Activated CD4-positive, alpha-beta T cell treated with anti-CD3 and anti-CD28 coated beads for 1 hour (primary cell): ENCODE data around the gene FLRT1.

Experiments used
- DNase-seq: peaks from one replicate; pipeline ENCODE4 v3.0.0-alpha.2; 2020

Gene FLRT1

DNA sequence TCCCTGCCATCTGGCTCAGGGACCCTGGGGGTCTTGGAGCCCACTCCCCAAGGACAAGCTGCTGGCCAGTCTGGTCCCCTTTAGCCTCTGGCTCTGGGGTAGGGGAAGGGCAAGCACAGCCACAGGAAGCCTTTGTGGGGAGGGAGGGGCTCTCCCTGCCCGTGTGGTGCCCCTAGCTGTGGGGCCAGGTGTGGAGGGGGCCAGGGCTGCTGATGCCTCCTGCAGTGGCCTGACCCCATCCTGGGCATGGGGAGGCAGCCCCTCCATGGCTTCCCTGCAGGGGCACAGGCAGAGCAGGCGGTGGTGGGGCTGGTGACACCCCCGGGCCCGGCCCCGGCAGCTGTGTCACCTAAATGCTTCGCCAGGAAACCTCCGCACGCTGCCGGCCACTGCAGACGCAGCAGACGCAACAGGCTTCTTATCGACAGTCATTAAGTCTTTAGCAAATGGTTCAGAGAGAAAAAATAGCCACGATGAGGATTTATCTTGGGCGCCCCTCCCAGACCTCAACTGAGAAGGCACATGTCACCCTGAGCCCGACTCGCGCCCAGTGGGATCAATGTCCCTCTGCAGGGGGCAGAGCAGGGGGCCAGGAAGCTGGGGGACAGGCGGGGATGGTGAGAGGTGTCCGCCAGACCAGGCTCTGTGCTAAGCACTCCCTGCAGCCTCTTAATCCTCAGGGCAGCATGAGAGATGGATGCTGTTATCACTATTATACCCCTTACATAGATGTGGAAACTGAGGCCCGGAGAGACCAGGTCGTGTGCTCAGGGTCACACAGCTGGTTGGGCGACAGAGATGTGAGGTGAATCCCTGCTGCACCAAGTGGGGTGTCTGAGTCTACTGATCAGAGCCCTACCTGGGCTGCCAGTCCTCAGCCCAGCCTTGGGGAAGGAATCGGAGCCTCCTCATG, 33.9 kb downstream of the FLRT1 start:
- DNase-seq = no peak

DNA sequence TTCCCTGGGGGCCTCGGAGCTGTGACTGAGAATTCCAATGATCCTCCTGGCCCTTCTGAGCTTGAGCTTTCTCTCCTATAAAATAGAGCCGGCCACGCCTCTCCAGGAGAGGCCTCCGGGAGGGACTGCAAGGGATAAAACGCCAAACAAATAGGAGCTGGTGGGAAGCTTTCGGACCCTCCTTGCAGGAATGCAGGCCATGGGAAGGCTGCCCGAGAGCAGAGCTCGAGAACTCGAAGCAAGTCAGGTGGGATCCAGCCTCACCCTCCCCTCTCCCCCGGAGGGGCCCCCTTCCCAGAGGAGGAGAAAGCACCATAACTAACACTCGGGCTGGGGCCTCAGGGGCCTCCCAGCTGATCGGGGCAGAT, 34.6 kb downstream of the FLRT1 start:
- no peak for DNase-seq

GRCh38 chr11:64071849-64072248, 36.1 kb downstream of the FLRT1 start:
- DNase-seq = no peak

- no peak for DNase-seq
These were observed 36.7 kb downstream of the FLRT1 start for GRCh38 chr11:64072403-64072802.

GRCh38 chr11:64072871-64073270, 37.1 kb downstream of the FLRT1 start:
- no peak for DNase-seq

DNA sequence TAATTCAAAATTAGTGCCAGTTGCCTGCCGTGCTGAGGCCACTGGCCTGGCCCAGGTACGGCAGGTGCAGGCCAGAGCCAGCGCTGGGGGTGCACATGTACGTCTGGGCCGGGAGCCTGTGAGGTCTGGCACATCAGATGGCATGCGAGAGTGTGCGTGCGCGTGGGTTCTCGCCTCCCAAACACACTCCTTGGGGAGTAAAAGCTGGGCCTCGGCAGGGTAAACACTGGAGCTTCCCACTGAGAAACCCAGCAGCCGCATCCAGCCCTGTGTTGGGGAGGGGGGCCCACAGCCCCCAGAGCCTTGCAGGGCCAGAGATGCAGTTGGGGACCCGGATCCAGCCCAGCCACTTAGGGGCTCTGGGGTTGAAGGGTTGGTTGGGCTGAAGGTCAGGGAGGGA, 37.8 kb downstream of the FLRT1 start:
- no peak for DNase-seq

DNA sequence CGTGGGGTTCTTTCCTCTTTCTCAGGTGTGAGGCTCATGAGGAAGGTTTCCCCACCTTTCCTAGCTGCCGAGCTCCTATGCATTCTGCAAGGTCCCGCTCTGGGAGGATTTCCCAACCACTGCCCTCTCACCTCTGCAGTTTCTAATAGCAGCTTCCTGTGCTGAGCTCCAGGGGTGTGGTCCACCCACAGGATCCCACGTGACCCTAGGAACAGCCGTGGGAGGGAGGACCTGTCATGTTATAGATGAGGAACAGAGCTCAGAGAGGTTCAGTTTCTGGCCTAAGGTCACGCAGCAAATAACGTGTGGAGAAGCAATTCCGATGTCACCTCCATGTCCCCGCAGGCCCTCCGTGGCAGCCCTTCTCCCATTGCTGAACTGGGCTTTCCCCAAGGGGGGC, 38.5 kb downstream of the FLRT1 start:
- DNase-seq = no peak

DNA sequence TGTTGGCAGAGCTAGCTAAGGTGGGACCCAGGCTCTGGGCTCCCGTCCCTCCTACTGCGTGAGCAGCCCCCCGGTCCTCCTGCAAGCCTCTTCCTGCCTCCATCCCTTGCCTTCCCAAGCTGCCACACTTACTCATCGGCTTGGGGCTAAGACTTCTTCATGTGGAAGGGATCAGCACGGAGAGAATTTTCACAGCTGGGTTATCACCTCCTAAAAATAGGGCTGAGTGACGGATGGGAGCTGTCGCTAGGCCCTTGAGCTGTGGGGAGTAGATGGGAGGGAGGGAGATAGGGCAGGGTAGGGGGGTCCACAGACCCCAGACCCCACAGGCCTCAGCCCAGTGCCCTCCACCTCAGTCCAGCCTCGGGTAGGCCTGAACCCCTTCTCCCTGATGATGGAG, 41.0 kb downstream of the FLRT1 start:
- DNase-seq = no peak

DNA sequence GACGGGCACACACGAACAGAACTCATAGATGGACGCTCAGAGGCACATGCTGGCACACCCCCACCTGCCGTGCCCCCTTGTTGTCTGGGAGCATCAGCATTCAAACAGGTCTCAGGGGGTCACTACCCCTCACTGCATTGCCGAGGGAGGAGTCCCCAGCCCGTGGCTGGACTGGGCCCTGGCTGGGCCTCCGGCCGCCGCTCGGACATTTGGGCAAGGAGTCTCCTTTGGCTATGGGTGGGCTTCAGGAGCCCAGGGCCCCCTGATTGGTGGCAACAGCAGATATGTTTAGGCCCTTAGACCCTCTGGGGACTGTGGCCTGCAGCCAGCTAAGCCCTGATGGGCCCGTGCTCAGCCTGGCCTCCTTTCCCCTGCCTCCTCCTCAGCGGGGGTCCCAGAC, 41.9 kb downstream of the FLRT1 start:
- DNase-seq = no peak

- DNase-seq = no peak
These were observed 42.6 kb downstream of the FLRT1 start for GRCh38 chr11:64078284-64078683.

DNA sequence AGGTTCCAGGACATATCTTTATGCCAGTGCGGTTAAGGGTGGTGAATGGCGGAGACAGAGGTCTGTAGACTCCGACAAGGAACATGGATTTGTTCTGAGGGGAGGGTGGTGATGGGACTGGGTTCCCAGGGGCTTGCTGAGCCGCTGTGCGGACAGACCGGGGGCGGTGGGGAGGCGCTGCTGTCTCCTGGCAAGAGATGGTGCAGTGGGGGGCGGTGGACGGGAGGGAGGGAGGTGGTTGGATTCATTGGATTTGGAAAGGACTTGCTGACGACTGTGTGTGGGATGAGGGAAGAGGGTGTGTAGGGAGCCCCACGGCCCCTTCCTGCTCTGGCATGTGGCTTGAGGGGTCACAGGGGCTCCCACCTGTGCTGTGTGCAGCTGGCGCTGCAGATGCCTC, 43.2 kb downstream of the FLRT1 start:
- no peak for DNase-seq

- no peak for DNase-seq
These were observed 44.7 kb downstream of the FLRT1 start for GRCh38 chr11:64080390-64080789.

DNA sequence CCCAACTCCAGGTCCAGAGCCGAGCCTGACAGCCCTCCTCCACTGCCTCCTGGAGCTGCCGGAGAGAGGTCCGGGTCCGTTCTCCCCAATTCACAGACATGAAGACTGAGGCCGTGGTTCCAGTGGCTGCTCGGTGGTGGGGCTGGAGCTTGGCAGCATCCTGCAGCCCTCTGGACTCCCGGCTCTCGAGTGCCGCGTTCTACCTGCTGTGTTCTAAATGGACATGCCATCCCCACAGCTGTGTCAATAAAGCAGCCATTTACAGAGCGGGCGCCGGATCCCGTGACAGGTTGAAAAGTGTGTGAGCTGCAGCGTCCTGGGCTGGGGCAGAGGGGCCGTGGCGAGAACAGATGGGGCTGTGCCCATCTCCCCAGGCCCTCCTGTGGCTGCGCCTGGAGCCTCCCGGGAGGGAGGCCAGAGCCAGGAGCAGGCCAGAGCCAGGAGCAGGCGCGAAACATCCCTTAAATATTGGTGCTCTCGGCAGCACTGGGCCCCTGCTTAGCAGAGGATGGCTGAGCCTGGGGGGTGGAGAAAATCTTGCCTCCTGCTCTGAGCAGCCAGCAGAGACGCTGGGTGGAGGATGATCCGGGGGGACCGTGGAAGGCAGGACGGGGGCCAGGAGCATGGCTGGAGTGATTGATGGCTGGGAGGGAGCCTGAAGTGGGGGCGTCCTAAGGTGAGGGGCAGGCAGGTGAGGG, 46.2 kb downstream of the FLRT1 start:
- DNase-seq = no peak

GRCh38 chr11:64083398-64084080, 47.8 kb downstream of the FLRT1 start:
- no peak for DNase-seq

DNA sequence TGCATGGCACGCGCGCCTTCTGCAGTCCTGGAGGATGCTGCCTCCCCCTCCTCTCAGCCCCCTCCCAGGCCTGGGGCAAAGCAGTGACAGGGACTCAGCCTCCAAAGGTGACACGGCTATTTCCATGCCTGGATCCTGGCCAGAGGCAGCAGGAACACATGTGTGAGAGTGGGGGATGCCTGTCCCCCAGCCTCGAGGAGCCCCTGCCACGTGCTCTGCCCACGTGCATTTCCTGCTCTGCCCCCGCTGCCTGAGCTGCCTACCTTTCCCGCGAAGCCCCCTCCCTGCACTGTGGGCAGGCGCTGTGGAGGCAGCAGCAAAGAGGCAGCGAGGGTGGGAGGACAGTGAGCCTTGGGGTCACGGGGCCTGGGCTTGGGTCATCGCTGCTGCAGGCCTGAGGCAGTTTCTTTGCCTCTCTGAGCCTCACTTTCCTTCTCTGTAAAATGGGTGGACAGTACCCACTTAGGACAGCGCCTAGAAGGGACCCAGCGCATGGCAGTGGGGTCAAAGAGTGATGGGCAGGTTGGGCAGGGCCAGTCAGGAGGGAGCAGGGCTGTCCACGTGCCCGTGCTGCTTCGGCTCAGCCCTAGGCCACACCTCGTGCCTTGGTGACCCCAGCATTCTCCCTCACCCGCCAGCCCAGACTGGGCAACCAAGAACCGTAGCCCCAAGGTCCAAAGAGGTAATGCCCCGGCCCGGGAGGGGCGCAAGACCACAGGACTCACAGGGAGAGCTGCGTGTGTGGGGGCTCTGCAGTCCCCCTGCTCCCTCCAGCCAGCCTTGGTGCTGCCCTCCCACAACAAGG, 48.6 kb downstream of the FLRT1 start:
- DNase-seq = no peak

GRCh38 chr11:64084951-64085710, 49.4 kb downstream of the FLRT1 start:
- DNase-seq = no peak
